Measurements from ENCODE around the gene TMEM117.
"Not testable (repeated sequence)": the region's sequence is repeated elsewhere in the genome, so short reads cannot be mapped to it uniquely, and the experiment has no call there.

Gene TMEM117

DNA sequence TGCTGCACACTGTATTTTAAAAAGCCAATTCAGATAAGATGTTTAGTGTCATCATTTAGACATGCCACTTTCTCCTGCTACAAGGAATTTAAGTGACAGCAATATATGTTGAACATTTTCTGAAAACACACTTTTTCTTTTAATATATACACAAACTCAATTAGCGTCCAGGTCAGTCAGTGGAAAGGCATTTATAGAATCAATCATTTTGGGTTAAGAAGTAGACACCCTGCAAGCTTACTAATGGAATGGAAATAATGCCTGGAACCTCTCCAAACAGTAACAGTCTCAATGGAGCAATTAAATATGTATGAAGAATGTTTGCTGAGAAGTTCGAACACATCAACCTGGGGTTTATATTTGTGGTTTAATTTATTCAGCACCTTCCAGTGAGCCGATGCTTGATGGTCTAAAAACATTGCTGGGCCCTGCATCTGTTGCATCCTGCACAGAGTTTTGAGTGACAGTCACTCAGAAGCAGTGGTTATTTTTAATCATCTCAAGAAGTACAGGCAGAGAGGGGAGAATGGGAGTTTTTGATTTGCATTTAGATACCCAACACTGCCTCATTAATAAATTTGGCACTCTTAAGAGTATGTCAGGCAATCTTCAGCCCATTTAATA is 410.7 kb downstream of the TMEM117 start:
- Histone ChIP-seq H3K4me1 (no peaks in the 10 kb centered on the region), H3K4me3 (no peak overlapping the region), H3K27ac (no peak overlapping the region), H3K36me3 (no peaks in the 10 kb centered on the region), H4K20me1 (no peaks in the 10 kb centered on the region), H3K9me3 (no peaks in the 10 kb centered on the region), H3K27me3 (no peaks in the 10 kb centered on the region), H3K9ac (no peak overlapping the region), H3K4me2 (no peak overlapping the region)
- TF ChIP-seq Cebpa-rat (IDR thresholded peaks at IDR 0.05) = no peak

DNA sequence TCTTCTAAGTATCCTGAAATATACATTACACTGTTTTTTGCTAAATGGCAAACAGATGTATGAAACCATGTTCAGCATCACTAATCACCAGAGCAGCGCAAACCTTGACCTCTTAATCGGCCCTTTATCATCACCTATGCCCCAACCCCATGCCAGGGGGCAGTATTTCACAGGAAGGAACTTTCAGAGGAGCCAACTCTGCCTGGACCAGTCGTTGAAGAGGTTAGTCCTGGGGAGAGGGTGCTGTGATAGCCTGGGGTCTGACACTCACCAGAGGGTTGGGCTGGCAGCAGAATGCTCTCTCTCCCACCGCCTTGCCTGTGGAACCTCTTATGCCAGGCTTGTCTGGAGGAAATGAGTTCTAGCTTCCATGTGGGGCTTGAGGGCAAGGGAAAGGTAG is 411.7 kb downstream of the TMEM117 start:
- Histone ChIP-seq H3K36me3 (no peaks in the 10 kb centered on the region), H3K9me3 (no peaks in the 10 kb centered on the region), H4K20me1 (no peaks in the 10 kb centered on the region), H3K27me3 (no peaks in the 10 kb centered on the region), H3K4me2 (no peak overlapping the region), H3K9ac (no peak overlapping the region), H3K4me3 (no peak overlapping the region), H3K27ac (no peak overlapping the region), H3K4me1 (no peaks in the 10 kb centered on the region)
- TF ChIP-seq Cebpa-rat (IDR thresholded peaks at IDR 0.05) = no peak

DNA sequence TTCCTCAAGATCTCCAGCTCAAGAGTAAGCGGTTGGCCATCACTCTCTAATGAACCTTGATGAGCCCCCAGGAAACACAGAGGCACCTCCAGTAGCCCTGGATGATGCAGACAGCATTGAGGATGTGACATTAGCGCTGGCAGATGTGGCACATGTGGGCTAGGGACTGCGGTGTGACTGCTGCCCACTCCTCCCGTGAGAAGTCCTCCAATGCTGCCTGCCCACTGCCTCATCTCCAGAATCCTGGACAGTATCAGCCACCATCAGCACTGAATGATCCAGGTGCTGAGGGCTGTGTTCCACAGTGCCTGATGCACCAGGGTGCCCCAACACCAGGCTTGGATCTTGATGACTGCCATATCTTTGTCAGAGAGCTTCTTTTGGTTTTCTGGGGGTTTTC is 412.6 kb downstream of the TMEM117 start:
- H3K4me1 ChIP-seq = no peaks in the 10 kb centered on the region
- no peak overlapping the region for H3K4me3 ChIP-seq
- TF ChIP-seq Cebpa-rat (IDR thresholded peaks at IDR 0.05) = no peak

DNA sequence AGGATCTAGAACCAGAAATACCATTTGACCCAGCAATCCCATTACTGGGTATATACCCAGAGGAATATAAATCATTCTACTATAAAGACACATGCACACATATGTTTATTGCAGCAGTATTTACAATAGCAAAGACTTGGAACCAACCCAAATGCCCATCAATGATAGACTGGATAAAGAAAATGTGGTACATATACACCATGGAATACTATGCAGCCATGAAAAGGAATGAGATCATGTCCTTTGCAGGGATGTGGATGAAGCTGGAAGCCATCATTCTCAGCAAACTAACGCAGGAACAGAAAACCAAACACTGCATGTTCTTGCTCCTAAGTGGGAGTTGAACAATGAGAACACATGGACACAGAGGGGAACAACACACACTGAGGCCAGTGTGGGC is 414.6 kb downstream of the TMEM117 start:
- H3K9ac ChIP-seq, H3K27me3 ChIP-seq, H3K36me3 ChIP-seq, H3K4me2 ChIP-seq, H3K27ac ChIP-seq, H4K20me1 ChIP-seq, H3K9me3 ChIP-seq, H3K4me1 ChIP-seq, H3K4me3 ChIP-seq: not testable (repeated sequence)

More for the DNA sequence above, 412.6 kb downstream of the TMEM117 start:
- Histone ChIP-seq H3K9ac (no peak overlapping the region), H3K4me2 (no peak overlapping the region), H3K36me3 (no peaks in the 10 kb centered on the region), H3K9me3 (no peaks in the 10 kb centered on the region), H3K27ac (no peak overlapping the region), H4K20me1 (no peaks in the 10 kb centered on the region), H3K27me3 (no peaks in the 10 kb centered on the region)

DNA sequence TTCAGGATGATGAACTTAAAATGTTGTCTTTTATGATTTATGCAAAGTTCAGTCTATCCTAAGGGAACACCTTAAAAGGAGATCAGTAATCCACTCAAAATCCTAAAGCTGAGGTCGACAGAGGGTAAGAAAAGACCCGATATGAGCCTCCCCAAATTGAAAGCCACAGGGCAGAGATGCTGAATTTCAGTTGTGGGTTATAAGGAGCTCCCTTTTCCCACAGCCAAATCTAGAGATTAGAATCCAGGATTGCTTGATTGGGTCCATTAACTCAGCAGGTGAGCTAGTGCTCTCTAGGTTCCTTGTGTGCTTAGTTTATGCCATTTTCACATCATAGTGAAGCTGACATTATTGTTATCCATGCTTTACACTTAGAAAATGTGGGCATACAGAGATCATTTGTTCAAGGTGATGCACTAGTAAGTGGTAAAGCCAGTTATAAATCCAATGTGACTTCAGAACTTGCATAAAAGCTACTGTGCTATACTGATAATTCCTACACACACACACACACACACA is 417.5 kb downstream of the TMEM117 start:
- no peaks in the 10 kb centered on the region for H4K20me1 ChIP-seq
- H3K4me3 ChIP-seq = no peak overlapping the region
- TF ChIP-seq Cebpa-rat (IDR thresholded peaks at IDR 0.05) = no peak
- H3K27ac ChIP-seq = no peak overlapping the region
- H3K4me1 ChIP-seq = no peaks in the 10 kb centered on the region
- no peaks in the 10 kb centered on the region for H3K9me3 ChIP-seq
- H3K36me3 ChIP-seq = no peaks in the 10 kb centered on the region
- no peak overlapping the region for H3K4me2 ChIP-seq
- H3K27me3 ChIP-seq = no peaks in the 10 kb centered on the region
- H3K9ac ChIP-seq = no peak overlapping the region

DNA sequence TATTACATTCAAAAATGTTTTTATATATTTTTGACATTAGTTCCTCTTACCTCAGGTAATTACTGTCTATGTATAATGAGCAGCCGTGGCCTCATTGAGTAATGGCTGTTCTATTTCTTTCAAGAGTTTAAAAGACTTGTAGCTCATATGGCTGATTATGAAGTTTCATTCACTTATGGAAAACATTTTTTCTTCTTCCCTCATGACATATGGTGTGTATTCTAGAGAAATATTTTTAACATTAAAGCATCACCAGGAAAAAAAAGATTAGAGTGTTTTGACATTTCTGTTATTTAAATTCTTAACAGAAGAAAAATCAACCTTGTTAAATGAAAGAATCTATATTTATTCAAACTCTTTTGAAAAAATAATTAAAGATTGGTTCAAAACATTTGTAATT is 422.4 kb downstream of the TMEM117 start:
- Histone ChIP-seq H3K36me3 (no peaks in the 10 kb centered on the region), H3K4me2 (no peak overlapping the region), H3K27ac (no peak overlapping the region), H3K9ac (no peak overlapping the region), H3K9me3 (no peaks in the 10 kb centered on the region), H3K4me3 (no peak overlapping the region), H3K27me3 (no peaks in the 10 kb centered on the region), H4K20me1 (no peaks in the 10 kb centered on the region), H3K4me1 (no peaks in the 10 kb centered on the region)
- TF ChIP-seq Cebpa-rat (IDR thresholded peaks at IDR 0.05) = no peak

DNA sequence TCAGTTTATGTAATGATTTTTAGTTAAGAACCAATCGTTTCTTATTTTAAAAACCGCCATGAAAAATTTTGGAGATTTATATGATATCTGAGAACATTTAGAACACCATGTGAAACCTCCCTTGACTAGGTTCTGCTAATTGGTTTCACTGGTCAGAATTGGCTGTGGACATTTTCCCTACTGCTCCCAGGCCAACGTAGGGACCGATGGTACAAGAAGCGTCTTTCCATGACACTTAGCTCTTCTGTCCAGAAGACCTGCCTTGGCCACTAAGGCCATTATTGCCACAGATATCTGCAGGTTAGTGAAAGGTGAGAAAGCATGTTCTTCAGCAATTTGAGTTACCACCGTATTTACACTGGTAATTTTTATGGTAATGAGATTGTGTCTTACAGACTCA is 424.0 kb downstream of the TMEM117 start:
- no peaks in the 10 kb centered on the region for H3K27me3 ChIP-seq
- H3K4me1 ChIP-seq = no peaks in the 10 kb centered on the region
- no peak overlapping the region for H3K4me2 ChIP-seq
- H3K4me3 ChIP-seq = no peak overlapping the region
- H3K9me3 ChIP-seq = no peaks in the 10 kb centered on the region
- no peaks in the 10 kb centered on the region for H4K20me1 ChIP-seq
- no peak overlapping the region for H3K9ac ChIP-seq
- H3K27ac ChIP-seq = no peak overlapping the region
- no peak for TF ChIP-seq Cebpa-rat (IDR thresholded peaks at IDR 0.05)
- H3K36me3 ChIP-seq = no peaks in the 10 kb centered on the region

DNA sequence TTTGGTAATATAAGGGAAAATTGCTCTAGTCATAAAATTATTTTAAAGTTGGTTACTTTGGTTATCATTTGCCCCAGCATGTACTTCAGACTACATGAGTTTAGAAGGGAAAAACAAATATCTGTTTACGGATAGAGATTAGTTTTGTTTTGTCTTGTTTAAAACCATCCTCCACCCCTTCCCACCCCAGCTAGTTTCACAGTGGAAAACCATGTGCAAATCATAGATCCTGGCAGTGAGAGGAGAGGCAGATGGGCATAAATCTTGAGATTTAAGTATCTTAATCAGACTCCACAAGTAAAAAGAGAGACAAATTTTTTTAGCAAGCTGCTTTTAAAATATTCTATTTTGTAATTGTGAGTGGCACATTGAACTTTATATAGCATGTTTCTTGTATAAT is 424.7 kb downstream of the TMEM117 start:
- H3K4me2 ChIP-seq = no peak overlapping the region
- H3K9me3 ChIP-seq = no peaks in the 10 kb centered on the region
- no peak overlapping the region for H3K27ac ChIP-seq
- H3K4me1 ChIP-seq = no peaks in the 10 kb centered on the region
- no peak for TF ChIP-seq Cebpa-rat (IDR thresholded peaks at IDR 0.05)
- no peak overlapping the region for H3K9ac ChIP-seq
- H3K27me3 ChIP-seq = no peaks in the 10 kb centered on the region
- H3K4me3 ChIP-seq = no peak overlapping the region
- H3K36me3 ChIP-seq = no peaks in the 10 kb centered on the region
- H4K20me1 ChIP-seq = no peaks in the 10 kb centered on the region

DNA sequence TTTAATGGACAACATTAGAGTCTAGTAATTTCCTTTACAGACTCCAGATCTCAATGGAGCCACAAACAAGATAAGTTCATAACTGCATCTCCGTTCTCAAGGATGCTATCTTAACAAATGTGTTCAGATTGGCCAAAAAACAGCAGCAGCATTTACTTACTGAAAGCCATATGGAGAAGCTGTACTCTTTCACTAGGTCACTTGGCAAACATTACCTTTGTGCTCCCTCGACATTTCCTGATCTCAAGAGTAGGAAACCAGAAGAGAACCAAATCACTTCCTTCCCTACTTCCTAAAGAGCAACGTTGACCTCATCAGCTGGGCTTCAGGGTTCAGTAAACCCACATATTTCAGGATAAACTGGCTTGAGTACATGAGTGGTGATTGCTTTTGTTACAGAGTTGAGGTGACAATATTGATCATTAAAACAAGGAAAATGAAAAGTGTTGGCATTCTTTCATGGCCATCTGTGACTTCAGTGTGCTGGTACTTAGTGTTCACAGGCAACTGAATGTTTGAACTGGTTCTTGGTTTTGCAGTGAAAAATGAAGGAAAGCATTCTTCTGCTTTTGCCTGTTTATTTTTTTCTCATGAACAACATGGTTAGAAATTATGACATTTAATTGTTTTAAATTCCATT is 449.6 kb downstream of the TMEM117 start:
- Histone ChIP-seq H3K36me3 (no peaks in the 10 kb centered on the region), H4K20me1 (no peaks in the 10 kb centered on the region), H3K27me3 (no peaks in the 10 kb centered on the region), H3K9ac (no peak overlapping the region), H3K4me1 (peaks cover 18% of the 10 kb centered on the region), H3K9me3 (peaks cover 2% of the 10 kb centered on the region; the same call in 1 of the 2 replicates), H3K4me2 (peak overlapping the region; percentile 54), H3K4me3 (no peak overlapping the region), H3K27ac (no peak overlapping the region)
- TF ChIP-seq Cebpa-rat (IDR thresholded peaks at IDR 0.05) = no peak

DNA sequence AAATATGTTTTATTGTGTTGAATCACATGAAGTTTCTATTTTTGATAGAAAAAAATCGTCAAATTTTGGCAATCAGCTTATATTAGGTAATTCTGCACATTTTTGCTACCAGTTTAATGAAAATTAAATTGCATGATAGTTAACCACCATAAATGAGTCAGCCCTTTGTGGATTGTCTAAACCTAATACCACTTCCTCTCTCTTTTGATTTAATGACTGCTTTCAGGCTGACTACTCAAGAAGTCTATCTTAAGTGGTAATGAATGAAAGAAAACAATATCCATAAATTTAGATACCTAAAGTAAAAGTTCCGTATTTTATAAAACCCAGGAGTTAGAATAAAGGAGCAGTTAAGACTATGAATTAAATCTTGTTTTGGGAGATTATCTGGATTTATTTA is 450.5 kb downstream of the TMEM117 start:
- Histone ChIP-seq H3K27me3 (no peaks in the 10 kb centered on the region), H3K9ac (no peak overlapping the region), H3K36me3 (no peaks in the 10 kb centered on the region), H3K27ac (no peak overlapping the region), H3K4me1 (peaks cover 18% of the 10 kb centered on the region), H3K9me3 (peaks cover 4% of the 10 kb centered on the region; the same call in 1 of the 2 replicates), H4K20me1 (no peaks in the 10 kb centered on the region), H3K4me2 (no peak overlapping the region), H3K4me3 (no peak overlapping the region)
- no peak for TF ChIP-seq Cebpa-rat (IDR thresholded peaks at IDR 0.05)

Data from BLaER1 (cell line).